Measurements from ENCODE around the gene TMEM116.

DNA sequence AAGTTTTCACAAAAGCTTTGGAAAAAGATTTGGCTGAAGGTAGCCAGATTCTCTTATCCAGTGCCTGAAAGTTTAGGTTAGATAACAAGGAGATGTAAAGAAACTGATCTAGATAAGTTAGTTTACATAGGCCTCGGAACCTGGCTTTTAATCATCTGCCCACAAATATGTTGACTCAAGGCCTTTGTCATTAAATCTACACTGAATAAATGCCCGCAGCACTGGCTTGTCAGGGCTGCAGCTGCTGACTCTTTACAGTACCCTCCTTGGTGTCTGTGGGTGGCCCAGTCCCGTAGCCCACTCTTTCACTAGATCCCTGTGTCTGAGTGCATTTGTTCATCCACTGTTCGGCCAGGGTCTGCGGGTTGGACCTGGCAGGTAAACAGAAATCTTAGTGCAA lies 58.0 kb downstream of the TMEM116 start:
- TF ChIP-seq, protein P1, sequence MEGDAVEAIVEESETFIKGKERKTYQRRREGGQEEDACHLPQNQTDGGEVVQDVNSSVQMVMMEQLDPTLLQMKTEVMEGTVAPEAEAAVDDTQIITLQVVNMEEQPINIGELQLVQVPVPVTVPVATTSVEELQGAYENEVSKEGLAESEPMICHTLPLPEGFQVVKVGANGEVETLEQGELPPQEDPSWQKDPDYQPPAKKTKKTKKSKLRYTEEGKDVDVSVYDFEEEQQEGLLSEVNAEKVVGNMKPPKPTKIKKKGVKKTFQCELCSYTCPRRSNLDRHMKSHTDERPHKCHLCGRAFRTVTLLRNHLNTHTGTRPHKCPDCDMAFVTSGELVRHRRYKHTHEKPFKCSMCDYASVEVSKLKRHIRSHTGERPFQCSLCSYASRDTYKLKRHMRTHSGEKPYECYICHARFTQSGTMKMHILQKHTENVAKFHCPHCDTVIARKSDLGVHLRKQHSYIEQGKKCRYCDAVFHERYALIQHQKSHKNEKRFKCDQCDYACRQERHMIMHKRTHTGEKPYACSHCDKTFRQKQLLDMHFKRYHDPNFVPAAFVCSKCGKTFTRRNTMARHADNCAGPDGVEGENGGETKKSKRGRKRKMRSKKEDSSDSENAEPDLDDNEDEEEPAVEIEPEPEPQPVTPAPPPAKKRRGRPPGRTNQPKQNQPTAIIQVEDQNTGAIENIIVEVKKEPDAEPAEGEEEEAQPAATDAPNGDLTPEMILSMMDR (IDR thresholded peaks at IDR 0.05; ENCODE audit: low read length), result no peak
- TF ChIP-seq EZH2 (IDR thresholded peaks at IDR 0.05; ENCODE audit: borderline replicate concordance, low read length), result no peak
